Prostate gland (tissue), 2 donors: ENCODE measurements around the gene NMNAT2.

Experiments used
- POLR2A ChIP-seq: fragments of 450-650 bp; IDR thresholded peaks from one replicate; pipeline ENCODE4 v1.6.1; 2016; ENCODE audit warnings: antibody characterized with exemption, mild to moderate bottlenecking
- TF ChIP-seq, protein P1 (sequence below), 4 experiments: fragments of 200-600 bp in 2 of 4; fragments of 450-650 bp in 2 of 4; sonication (generic) in 2 of 4; IDR thresholded peaks; 1 replicate in 3 of 4; 2 replicates in 1 of 4; pipeline ENCODE4 v1.5.1; 2016 to 2019; ENCODE audit warnings: antibody characterized with exemption in 4 of 4, mild to moderate bottlenecking in 2 of 4, moderate library complexity in 2 of 4

DNA sequence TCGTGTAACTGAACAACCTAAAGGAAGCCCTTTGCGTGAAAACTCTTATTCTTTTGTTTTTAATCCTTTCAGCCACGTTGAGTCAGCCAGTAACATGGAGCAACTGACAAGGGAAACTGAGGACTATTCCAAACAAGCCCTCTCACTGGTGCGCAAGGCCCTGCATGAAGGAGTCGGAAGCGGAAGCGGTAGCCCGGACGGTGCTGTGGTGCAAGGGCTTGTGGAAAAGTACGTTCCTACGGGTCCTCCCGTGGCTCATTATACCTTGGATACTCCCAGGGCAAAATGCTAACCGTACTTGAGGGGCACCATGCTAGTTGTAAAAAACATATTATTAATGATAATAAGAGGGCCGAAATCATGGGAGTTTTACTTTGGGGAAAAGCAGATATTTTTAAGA is 182.7 kb downstream of the NMNAT2 start:
- TF ChIP-seq, protein P1, sequence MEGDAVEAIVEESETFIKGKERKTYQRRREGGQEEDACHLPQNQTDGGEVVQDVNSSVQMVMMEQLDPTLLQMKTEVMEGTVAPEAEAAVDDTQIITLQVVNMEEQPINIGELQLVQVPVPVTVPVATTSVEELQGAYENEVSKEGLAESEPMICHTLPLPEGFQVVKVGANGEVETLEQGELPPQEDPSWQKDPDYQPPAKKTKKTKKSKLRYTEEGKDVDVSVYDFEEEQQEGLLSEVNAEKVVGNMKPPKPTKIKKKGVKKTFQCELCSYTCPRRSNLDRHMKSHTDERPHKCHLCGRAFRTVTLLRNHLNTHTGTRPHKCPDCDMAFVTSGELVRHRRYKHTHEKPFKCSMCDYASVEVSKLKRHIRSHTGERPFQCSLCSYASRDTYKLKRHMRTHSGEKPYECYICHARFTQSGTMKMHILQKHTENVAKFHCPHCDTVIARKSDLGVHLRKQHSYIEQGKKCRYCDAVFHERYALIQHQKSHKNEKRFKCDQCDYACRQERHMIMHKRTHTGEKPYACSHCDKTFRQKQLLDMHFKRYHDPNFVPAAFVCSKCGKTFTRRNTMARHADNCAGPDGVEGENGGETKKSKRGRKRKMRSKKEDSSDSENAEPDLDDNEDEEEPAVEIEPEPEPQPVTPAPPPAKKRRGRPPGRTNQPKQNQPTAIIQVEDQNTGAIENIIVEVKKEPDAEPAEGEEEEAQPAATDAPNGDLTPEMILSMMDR (IDR thresholded peaks at IDR 0.05) = no peak
- no peak for TF ChIP-seq POLR2A
